Measurements from ENCODE around the gene USF2. TPM values are rescaled to one million over a fixed set of nuclear protein-coding genes. Genes with fewer than 3 reads are reported as not detected.
"Not testable (repeated sequence)": the region's sequence is repeated elsewhere in the genome, so short reads cannot be mapped to it uniquely, and the experiment has no call there.

USF2 gene, protein sequence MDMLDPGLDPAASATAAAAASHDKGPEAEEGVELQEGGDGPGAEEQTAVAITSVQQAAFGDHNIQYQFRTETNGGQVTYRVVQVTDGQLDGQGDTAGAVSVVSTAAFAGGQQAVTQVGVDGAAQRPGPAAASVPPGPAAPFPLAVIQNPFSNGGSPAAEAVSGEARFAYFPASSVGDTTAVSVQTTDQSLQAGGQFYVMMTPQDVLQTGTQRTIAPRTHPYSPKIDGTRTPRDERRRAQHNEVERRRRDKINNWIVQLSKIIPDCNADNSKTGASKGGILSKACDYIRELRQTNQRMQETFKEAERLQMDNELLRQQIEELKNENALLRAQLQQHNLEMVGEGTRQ
- total RNA-seq, result 100 to 1,000 TPM; 146 to 150 TPM

DNA sequence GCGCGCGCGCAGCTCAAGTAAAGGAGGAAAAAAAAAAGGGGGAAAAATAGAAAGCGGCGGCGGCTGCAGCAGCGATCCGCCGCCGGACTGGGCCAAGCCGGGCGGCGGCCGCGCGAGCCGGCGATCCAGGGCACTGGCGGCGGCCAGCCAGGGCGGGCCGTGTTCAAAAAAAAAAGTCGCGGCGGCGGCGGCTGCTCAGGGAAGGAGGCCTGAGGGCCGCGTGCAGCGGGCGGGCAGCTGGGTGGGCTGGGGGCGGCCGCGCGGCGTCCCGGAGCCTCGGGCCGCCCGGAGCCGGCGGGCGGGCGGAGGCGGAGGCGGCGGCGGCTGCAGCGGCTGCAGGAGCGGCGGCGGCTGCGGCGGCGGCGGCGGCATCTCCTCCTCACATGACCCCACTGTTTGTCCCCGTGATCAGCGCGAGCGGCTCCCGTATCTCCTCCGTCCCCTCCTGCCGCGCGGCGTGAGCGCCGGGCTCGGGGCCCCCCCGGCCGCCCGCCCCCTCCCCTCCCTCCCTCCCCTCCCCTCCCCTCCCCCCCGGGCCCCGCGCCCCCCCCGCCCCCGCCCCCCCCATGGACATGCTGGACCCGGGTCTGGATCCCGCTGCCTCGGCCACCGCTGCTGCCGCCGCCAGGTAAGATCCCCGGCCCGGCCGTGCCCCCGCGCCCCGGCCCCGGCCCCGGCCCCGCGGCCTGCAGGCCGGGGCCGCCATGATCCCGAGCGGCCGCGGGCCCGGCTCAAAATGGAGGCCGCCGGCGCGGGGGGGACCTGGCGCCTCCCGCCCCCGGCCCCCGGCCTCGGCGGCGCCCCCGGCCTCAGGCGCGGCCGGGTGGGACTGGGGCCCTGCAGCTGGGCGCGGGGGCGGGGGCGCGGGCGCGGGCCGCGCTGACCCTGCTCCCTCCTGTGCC is at the start of gene USF2:
TSS of gene USF2 (plus strand) at position 427 of the 902 bp plus-strand sequence. CDS start at position 567, 140 bp downstream.
- DNase-seq (ENCODE audit: low spot score in 2 of 2), result peak; percentile 64 to 80
- peak within 1 kb of the TSS; percentile 95 to 97 for H3K27ac Mint-ChIP-seq
- no peaks in the 10 kb centered on the region for H3K9me3 Mint-ChIP-seq
- peak; percentile 52 to 68 for ATAC-seq
- peaks cover 7 to 23% of the 10 kb centered on the region in 2 donors for H3K36me3 Mint-ChIP-seq

DNA sequence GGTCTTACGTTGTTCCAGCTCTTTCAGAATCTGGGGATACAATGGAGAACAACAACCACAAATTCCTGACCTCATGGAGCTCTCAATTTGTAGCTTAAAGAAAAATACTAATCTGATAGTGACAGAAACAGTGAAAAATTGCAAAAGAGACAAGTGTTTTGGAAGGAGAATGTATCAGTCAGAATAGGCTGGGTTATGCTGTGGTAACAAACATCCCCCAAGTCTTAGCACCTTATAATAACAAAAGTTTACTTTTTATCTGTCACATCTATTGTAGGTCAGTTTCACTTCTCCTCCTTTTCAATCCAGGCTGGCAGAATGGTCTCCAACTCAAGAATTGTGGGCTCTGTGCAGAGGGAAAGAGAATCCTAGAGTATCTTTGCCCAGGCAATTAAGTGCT is 49.8 kb upstream of the USF2 start:
- no peak for DNase-seq (ENCODE audit: low spot score in 2 of 2)
- Mint-ChIP-seq H3K9me3 (peaks cover 6 to 14% of the 10 kb centered on the region in 2 donors), H3K27ac (no peak overlapping the region), H3K36me3 (peaks cover 0 to 27% of the 10 kb centered on the region in 2 donors)
- no peak for ATAC-seq

DNA sequence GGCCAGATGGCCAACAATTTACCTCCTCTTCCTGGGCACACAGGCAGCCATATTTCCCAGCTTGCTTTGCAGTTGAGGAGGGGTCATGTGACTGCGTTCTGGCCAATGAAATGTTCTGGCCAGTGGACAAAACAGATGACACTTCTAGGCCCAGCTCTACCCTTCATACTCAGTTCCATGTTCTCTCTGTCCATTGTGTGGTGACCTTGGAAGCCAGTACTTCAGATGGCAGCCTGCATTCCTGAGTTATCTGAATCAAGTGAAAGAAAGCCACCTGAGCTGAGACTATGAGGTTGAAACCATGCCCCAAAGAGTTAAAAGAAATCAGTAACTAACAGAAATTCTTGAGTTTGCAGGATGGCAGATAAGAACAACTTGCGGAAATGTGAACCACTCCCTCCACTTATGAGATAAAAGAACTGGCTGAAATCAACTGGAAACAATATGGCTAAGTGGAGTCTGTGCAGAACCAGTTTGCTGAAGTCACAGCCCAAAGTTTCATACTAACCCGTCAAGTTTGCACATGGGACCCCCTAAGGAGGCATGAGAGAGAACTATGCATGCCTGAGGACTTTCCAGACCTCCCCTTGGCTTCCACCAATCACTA is 48.3 kb upstream of the USF2 start:
- Mint-ChIP-seq H3K27ac (no peak overlapping the region), H3K36me3 (peaks cover 0 to 27% of the 10 kb centered on the region in 2 donors), H3K9me3 (peaks cover 6 to 11% of the 10 kb centered on the region in 2 donors)
- DNase-seq (ENCODE audit: low spot score in 2 of 2), result peak in 1 of 2 donors; percentile 20
- no peak for ATAC-seq

DNA sequence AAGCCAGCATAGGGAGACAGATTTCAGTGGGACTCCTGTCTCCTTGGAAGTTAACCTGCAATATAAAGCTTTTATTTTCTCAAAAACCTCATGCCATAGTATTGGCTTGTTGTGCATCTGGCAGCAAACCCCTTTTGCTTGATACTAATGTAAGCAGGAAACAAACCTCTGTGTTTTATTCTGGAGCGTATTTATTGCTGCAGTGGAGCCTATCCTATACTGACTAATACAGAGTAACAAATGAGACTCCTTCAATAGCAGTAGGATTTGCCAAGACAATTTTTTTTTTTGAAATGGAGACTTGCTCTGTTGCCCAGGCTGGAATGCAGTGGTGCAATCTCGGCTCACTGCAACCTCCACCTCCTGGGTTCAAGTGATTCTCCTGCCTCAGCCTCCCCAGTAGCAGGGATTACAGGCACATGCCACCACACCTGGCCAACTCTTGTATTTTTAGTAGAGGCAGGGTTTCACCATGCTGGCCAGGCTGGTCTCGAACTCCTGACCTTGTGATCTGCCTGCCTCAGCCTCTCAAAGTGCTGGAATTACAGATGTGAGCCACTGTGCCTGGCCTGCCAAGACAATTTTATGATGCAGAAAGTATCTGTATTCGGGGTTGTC is 47.7 kb upstream of the USF2 start:
- H3K36me3 Mint-ChIP-seq, result peaks cover 0 to 27% of the 10 kb centered on the region in 2 donors
- DNase-seq (ENCODE audit: low spot score in 2 of 2), result peak in 1 of 2 donors; percentile 11
- H3K9me3 Mint-ChIP-seq, ATAC-seq, H3K27ac Mint-ChIP-seq: not testable (repeated sequence)

DNA sequence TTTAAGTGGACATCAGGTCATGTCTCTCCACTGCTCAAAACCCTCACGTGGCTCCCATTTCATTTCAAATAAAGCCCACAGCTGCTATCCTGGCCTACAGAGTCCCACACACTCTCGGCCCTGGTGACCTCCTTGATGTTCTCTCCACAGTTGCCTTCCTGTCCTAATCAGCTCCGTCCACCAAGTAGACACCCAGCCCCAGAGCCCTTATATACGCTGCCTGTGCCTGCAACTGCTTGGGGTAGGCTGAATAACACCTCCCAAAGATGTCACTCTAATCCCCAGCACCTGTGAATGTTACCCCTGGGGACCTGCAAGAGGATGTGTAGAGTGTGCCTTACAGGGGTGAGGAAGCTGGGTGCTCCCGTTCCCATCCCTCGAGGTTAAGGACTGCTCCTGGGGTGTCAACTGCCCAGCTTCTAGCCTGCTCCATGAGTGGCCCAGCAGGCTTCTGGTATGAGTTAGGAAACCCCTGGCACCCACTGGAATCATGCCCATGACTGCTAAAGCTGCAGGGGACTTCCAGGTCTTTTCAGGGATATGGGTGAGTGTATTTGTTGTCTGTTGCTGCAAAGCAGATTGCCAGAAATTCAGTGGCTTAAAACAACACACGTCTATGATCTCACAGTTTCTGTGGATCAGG is 46.3 kb upstream of the USF2 start:
- H3K9me3 Mint-ChIP-seq, result peaks cover 6 to 7% of the 10 kb centered on the region in 2 donors
- DNase-seq (ENCODE audit: low spot score in 2 of 2) (peak in 1 of 2 donors; percentile 40), ATAC-seq (no peak)
- no peak overlapping the region for H3K27ac Mint-ChIP-seq
- peaks cover 0 to 15% of the 10 kb centered on the region in 2 donors for H3K36me3 Mint-ChIP-seq

DNA sequence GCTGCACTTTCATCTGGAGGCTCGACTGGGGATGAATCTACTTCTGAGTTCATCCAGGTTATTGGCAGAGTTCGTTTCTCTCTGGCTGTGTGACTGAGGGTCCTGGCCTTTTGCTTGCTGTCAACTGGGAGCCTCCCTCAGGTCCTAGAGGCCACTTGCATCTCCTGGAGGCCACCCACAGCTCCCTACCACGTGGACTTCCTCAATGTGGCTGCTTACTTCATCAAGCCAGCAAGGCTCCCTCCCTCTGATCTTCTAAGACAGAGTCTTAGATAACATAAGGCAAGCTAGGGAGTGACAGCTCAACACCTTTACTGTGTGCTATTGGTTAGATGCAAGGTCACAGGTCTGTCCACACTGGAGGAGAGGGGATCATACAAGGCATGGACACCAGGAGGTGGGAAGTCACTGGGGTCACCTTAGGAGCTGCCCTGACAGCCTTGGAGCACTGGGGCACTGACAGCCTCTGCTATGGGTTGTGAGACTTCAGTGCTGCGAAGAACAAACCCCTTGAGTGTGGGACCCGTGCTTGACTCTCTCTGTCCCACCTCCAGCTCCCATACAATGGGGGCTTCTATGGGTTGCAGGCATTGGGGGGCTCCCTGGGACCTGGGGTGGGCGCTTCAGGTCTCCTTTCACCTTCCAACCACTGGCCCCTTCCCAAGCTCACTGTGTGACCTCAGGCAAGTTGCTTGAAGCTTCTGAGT is 45.5 kb upstream of the USF2 start:
- H3K9me3 Mint-ChIP-seq, result peaks cover 6 to 7% of the 10 kb centered on the region in 2 donors
- ATAC-seq (no peak), DNase-seq (ENCODE audit: low spot score in 2 of 2) (peak in 1 of 2 donors; percentile 40)
- peak overlapping the region in 1 of 2 donors; percentile 22 for H3K27ac Mint-ChIP-seq
- H3K36me3 Mint-ChIP-seq, result peaks cover 0 to 13% of the 10 kb centered on the region in 2 donors

DNA sequence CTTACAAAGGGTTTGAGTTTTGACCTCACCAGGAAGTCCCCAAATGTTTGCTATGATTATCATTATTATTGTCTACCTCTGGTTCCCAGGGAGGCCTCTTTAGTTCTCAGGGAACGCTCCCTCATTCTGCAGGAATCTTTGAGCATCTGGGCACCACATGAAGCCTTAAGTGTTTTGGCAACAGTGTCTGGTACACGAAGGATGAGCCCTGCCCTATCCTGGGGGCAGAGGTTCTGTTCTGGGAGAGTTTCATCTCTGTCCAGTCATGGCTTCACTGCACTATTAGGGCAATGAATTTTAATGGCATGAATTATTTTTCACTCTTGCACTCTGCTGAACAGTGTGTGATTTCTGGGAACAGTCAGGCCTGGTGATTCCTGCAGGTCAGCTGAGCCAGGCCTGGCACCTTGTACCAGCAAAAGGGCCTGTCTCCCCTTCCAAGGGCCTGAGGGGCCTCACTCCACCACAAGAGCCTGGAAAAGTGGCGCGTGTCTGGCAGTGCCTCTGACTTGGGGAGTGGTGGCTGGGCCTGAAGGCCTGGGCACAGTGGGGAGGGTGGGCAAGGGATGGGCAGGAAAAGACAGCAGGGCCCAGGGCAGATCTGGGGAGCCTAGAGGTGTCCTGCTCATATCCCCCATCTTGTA is 44.8 kb upstream of the USF2 start:
- no peak for ATAC-seq
- Mint-ChIP-seq H3K9me3 (peaks cover 6 to 7% of the 10 kb centered on the region in 2 donors), H3K36me3 (peaks cover 0 to 8% of the 10 kb centered on the region in 2 donors), H3K27ac (no peak overlapping the region)
- peak in 1 of 2 donors; percentile 47 for DNase-seq (ENCODE audit: low spot score in 2 of 2)

DNA sequence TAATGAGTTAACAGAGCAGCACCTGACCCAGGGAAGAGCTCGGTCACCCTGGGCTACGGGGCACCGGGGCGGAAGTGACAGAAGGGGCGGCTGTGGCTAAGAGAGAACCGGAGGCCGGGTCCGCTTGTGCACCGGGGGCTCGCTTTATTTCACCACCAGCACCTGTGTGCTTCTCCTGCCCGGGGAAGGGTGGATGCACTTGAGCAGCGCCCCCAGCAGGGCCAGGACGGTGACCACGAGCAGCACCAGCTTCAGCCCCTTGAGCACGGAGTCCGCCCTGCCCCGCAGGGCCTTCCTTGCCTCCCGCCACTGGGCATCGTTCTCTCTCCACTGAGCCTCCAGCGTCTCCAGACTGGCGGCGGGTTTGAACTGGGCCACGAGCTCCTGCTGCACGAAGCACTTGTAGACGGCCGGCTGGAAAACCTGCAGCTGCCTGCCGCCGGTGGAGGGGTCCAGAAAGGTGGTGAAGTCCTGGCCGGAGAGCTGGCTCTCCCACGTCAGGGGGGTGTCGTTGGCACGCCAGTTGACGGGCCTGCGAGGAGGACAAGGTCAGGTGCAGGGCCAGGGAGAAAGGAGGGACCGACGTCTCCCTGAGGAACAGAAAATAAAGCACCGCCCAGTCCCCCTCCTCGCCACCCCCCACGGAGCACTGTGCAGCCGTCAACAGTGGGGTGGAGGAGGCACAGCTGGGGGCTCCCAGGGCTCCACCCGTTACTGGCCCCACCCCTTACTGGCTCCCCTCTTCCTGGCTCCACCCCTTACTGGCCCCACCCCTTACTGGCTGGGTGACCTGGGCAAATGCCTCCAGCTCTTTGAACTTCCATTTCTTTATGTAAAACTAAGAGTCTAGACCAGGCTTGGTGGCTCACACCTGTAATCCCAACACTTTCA is 43.8 kb upstream of the USF2 start:
- H3K9me3 Mint-ChIP-seq, result no peaks in the 10 kb centered on the region
- H3K36me3 Mint-ChIP-seq, result no peaks in the 10 kb centered on the region
- DNase-seq (ENCODE audit: low spot score in 2 of 2) (peak in 1 of 2 donors; percentile 53), ATAC-seq (no peak)
- no peak overlapping the region for H3K27ac Mint-ChIP-seq

DNA sequence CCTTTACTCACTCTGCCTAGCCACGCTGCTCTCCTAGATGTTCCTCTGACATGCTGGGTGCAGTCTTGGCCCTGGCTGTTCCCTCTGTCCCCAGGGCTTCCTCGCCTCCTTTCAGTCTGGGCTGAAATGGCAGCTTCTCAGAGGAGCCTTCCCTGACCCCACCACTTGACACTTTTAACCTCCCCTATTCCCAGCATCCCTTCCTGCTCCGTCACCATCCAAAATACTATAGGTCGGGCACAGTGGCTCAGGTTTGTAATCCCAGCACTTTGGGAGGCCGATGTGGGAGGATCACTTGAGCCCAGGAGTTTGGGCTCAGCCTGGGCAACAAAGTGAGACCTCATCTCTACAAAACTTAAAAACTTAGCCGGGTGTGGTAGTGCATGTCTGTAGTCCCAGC is 42.8 kb upstream of the USF2 start:
- no peak overlapping the region for H3K27ac Mint-ChIP-seq
- H3K36me3 Mint-ChIP-seq, result no peaks in the 10 kb centered on the region
- ATAC-seq (no peak), DNase-seq (ENCODE audit: low spot score in 2 of 2) (peak in 1 of 2 donors; percentile 35)
- no peaks in the 10 kb centered on the region for H3K9me3 Mint-ChIP-seq

DNA sequence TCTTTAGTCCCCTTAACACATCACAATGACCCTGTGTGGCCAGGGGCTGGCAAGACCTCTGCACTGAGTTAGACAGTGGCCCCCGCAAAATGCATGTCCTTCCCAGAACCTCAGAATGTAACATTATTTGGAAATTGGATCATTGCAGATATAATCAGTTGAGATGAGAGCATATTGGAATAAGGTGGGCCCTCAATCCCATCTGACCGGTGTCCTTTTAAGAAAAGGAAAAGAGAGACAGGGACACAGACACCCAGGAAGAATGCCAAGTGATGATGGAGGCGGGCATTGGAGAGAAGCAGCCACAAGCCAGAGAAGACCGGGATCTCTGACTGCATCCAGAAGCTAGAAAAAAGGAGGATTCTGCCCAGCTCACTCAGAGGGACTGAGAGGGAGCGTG is 42.0 kb upstream of the USF2 start:
- no peak for ATAC-seq

DNA sequence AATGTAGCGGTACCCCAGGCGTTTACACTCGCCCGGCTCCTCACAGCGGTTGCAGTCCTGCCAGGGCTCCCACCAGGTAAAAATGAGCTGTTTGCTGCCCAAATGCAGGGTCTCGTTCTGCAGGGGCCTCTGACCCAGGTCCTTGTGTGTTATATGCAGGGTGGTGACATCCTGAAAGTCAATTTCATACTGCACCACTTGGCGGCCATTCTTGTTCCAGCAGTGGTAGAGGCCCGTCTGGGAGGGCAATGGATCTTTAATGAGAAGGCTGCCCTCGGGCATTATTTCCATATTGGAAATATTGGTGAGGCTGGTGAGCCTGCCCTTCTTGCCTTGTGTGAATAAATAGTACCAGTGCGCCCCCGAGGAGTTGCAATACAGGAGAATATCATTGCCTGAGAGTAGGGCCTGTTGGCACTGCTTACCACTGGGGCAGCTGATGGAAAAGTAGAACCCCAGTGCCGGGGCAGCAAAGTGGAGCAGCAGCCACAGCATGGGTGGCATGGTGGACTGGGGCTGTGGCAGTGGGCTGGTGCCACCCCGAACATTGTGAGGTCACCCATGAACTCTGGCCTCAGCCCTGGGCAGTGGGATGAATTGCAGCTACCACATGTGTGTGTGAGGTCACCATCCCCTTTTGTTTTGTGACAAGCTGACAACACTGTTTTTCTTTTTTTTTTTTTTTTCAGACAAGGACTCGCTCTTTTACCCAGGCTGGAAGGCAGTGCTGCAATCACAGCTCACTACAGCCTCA is 40.4 kb upstream of the USF2 start, which contains the start of gene FAM187B:
TSS of gene FAM187B (minus strand) at position 563 of the 754 bp plus-strand sequence. CDS start at position 504, 59 bp downstream.
- Mint-ChIP-seq H3K9me3 (no peaks in the 10 kb centered on the region), H3K36me3 (no peaks in the 10 kb centered on the region), H3K27ac (peak within 1 kb of the TSS; percentile 48)
- peak in 1 of 2 donors; percentile 25 for DNase-seq (ENCODE audit: low spot score in 2 of 2)
- no peak for ATAC-seq

More for the DNA sequence above, 42.0 kb upstream of the USF2 start:
- DNase-seq (ENCODE audit: low spot score in 2 of 2), result peak in 1 of 2 donors; percentile 7
- H3K27ac Mint-ChIP-seq, result peak overlapping the region in 1 of 2 donors; percentile 2
- no peaks in the 10 kb centered on the region for H3K9me3 Mint-ChIP-seq
- no peaks in the 10 kb centered on the region for H3K36me3 Mint-ChIP-seq

DNA sequence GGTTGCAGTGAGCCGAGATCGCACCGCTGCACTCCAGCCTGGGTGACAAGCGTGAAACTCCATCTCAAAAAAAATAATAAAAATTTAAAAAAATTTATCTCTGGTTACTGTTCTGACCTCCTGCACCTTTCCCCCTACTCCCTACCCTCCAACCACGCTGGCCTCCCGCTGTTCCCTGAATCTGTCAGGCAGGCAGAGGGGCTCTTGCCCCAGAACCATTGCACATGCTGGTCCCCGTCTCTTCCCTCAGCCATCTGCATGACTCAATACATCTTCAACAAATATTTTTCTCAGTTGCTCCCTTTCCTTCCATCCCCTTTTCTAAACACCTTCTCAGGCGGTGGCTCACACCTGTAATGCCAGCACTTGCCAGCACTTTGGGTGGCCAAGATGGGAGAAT is 39.2 kb upstream of the USF2 start:
- DNase-seq (ENCODE audit: low spot score in 2 of 2), result peak in 1 of 2 donors; percentile 16
- H3K9me3 Mint-ChIP-seq, result peaks cover 0 to 4% of the 10 kb centered on the region in 2 donors
- peak overlapping the region in 1 of 2 donors; percentile 48 for H3K27ac Mint-ChIP-seq
- ATAC-seq, result no peak
- H3K36me3 Mint-ChIP-seq, result peaks cover 0 to 6% of the 10 kb centered on the region in 2 donors

DNA sequence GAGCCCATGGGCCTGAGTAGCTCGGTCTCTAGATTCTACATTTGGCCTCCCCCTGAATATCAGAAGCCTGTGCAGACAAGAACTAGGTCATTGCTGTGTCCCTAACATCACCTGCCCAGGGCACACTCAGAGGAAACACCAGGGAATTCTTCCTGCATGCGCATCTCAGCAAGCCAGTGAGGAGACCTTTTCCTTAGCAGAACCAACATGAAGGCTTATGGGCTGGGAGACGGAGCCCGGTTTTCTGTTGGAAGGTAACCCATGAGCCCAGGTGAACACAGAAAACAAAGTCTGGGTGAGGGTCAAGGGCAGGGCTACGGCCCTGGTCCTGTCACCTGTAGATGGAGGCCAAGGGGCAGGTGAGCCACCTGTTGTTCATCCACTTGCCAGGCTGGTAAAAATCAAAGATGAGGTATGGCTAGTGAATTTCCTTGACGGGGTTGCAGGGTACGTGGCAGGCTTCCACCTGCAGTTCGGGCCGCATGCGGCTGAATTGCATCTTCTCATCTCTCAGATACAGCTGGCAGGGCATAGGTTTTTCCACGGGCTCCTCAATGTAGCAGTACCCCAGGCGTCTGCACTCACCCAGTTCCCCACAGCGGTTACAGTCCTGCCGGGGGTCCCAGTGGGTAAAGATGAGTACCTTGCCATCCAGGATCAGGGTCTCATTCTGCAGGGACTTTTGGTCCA is 36.7 kb upstream of the USF2 start:
- peak in 1 of 2 donors; percentile 35 for DNase-seq (ENCODE audit: low spot score in 2 of 2)
- H3K9me3 Mint-ChIP-seq, result peaks cover 0 to 4% of the 10 kb centered on the region in 2 donors
- no peak overlapping the region for H3K27ac Mint-ChIP-seq
- ATAC-seq, result no peak
- H3K36me3 Mint-ChIP-seq, result peaks cover 0 to 13% of the 10 kb centered on the region in 2 donors

All from activated naive CD4-positive, alpha-beta T cell treated with anti-CD3 and anti-CD28 coated beads, Interleukin-2, amount 50 U/mL, for 72 hours (primary cell).